ENCODE data around the gene SOBP. TPM values are rescaled to one million over a fixed set of nuclear protein-coding genes. Genes with fewer than 3 reads are reported as not detected.

SOBP gene
- total RNA-seq, 2 donors from 2014 or later: 10.3 to 11.1 TPM

- Histone ChIP-seq H3K27me3 (replicated peaks; ENCODE audit: insufficient read depth) (no peaks in the 10 kb centered on the region), H3K27ac (no peak overlapping the region), H3K9me3 (no peaks in the 10 kb centered on the region), H3K36me3 (no peaks in the 10 kb centered on the region), H3K4me3 (no peak overlapping the region), H3K4me1 (ENCODE audit: control insufficient read depth in 1 of 2, low read depth in 2 of 2) (peaks cover 0 to 8% of the 10 kb centered on the region in 2 donors)
- DNase-seq (ENCODE audit: low spot score): no peak
- TF ChIP-seq CTCF (IDR thresholded peaks at IDR 0.05): no peak
- no peak for ATAC-seq (ENCODE audit: insufficient number of reproducible peaks, low FRiP score, low read depth)
These were observed 154.6 kb downstream of the SOBP start for GRCh38 chr6:107644513-107644912.

- H3K27ac ChIP-seq: no peak overlapping the region
These were observed 155.8 kb downstream of the SOBP start for GRCh38 chr6:107645740-107646139.

GRCh38 chr6:107646176-107646575 is 156.3 kb downstream of the SOBP start:
- no peak for DNase-seq (ENCODE audit: low spot score)
- H3K4me3 ChIP-seq: no peak overlapping the region
- peaks cover 0 to 8% of the 10 kb centered on the region in 2 donors for H3K4me1 ChIP-seq (ENCODE audit: control insufficient read depth in 1 of 2, low read depth in 2 of 2)
- no peak for TF ChIP-seq CTCF (IDR thresholded peaks at IDR 0.05)
- H3K36me3 ChIP-seq: no peaks in the 10 kb centered on the region
- no peaks in the 10 kb centered on the region for H3K9me3 ChIP-seq
- no peak for ATAC-seq (ENCODE audit: insufficient number of reproducible peaks, low FRiP score, low read depth)
- H3K27ac ChIP-seq: no peak overlapping the region
- H3K27me3 ChIP-seq (replicated peaks; ENCODE audit: insufficient read depth): no peaks in the 10 kb centered on the region

More at GRCh38 chr6:107645740-107646139, 155.8 kb downstream of the SOBP start:
- H3K9me3 ChIP-seq: no peaks in the 10 kb centered on the region
- H3K4me1 ChIP-seq (ENCODE audit: control insufficient read depth in 1 of 2, low read depth in 2 of 2): peaks cover 0 to 8% of the 10 kb centered on the region in 2 donors
- ATAC-seq (ENCODE audit: insufficient number of reproducible peaks, low FRiP score, low read depth) (no peak), DNase-seq (ENCODE audit: low spot score) (no peak)
- H3K36me3 ChIP-seq: no peaks in the 10 kb centered on the region
- no peak overlapping the region for H3K4me3 ChIP-seq
- H3K27me3 ChIP-seq (replicated peaks; ENCODE audit: insufficient read depth): no peaks in the 10 kb centered on the region
- TF ChIP-seq CTCF (IDR thresholded peaks at IDR 0.05): no peak

GRCh38 chr6:107646776-107647438 is 157.0 kb downstream of the SOBP start:
- Histone ChIP-seq H3K27me3 (replicated peaks; ENCODE audit: insufficient read depth) (no peaks in the 10 kb centered on the region), H3K27ac (no peak overlapping the region), H3K4me3 (no peak overlapping the region), H3K36me3 (no peaks in the 10 kb centered on the region), H3K9me3 (no peaks in the 10 kb centered on the region), H3K4me1 (ENCODE audit: control insufficient read depth in 1 of 2, low read depth in 2 of 2) (peaks cover 0 to under 1% of the 10 kb centered on the region in 2 donors)
- DNase-seq (ENCODE audit: low spot score) (no peak), ATAC-seq (ENCODE audit: insufficient number of reproducible peaks, low FRiP score, low read depth) (no peak)
- no peak for TF ChIP-seq CTCF (IDR thresholded peaks at IDR 0.05)

- no peak for TF ChIP-seq CTCF (IDR thresholded peaks at IDR 0.05)
- Histone ChIP-seq H3K4me1 (ENCODE audit: control insufficient read depth in 1 of 2, low read depth in 2 of 2) (no peaks in the 10 kb centered on the region), H3K4me3 (no peak overlapping the region), H3K9me3 (no peaks in the 10 kb centered on the region), H3K27me3 (replicated peaks; ENCODE audit: insufficient read depth) (no peaks in the 10 kb centered on the region), H3K27ac (no peak overlapping the region), H3K36me3 (no peaks in the 10 kb centered on the region)
- DNase-seq (ENCODE audit: low spot score) (no peak), ATAC-seq (ENCODE audit: insufficient number of reproducible peaks, low FRiP score, low read depth) (no peak)
These were observed 157.6 kb downstream of the SOBP start for GRCh38 chr6:107647439-107647948.
